Fibroblast of the aortic adventitia (primary cell): ENCODE results near the gene SAMD10. TPM values are rescaled to one million over a fixed set of nuclear protein-coding genes. Genes with fewer than 3 reads are reported as not detected.

Source experiments
- DNase-seq: peaks from one replicate; pipeline ENCODE4 v3.0.0-alpha.2; 2010; ENCODE audit warnings: low read depth
- H3K4me3 ChIP-seq: 2 replicates; pipeline ENCODE4 v1.5.1; 2011; ENCODE audit warnings: low read depth, mild to moderate bottlenecking, control low read depth, low read length, moderate library complexity
- total RNA-seq: library from RNA; depleted of rRNA; stranded (reverse); fragments of >200 nt; gene quantifications from 2 replicates; pipeline ENCODE4 v1.2.3, GENCODE V29; 2012; ENCODE audit warnings: low replicate concordance
- TF ChIP-seq, protein P1 (sequence below): IDR thresholded peaks from 2 replicates; pipeline ENCODE4 v1.5.1; 2011; ENCODE audit warnings: mild to moderate bottlenecking, low read length, control low read depth, inconsistent platforms; ENCODE audit not compliant: insufficient read depth

Gene SAMD10
- total RNA-seq, 1 donor: 2.3 TPM

DNA sequence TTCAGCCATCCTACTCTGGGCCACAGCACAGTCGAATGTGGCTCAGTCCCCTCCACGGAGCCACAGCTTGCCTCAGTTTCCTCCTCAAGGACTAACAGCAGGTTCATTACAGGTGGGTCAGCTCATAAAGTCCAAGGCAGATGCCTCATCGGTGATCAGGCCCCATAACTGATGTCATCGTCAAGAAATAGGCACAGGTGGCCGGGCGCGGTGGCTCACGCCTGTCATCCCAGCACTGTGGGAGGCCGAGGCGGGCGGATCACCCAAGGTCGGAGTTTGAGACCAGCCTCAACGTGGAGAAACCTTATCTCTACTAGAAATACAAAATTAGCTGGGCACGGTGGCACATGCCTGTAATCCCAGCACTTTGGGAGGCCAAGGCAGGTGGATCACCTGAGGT, 26.7 kb downstream of the SAMD10 start:
- TF ChIP-seq, protein P1, sequence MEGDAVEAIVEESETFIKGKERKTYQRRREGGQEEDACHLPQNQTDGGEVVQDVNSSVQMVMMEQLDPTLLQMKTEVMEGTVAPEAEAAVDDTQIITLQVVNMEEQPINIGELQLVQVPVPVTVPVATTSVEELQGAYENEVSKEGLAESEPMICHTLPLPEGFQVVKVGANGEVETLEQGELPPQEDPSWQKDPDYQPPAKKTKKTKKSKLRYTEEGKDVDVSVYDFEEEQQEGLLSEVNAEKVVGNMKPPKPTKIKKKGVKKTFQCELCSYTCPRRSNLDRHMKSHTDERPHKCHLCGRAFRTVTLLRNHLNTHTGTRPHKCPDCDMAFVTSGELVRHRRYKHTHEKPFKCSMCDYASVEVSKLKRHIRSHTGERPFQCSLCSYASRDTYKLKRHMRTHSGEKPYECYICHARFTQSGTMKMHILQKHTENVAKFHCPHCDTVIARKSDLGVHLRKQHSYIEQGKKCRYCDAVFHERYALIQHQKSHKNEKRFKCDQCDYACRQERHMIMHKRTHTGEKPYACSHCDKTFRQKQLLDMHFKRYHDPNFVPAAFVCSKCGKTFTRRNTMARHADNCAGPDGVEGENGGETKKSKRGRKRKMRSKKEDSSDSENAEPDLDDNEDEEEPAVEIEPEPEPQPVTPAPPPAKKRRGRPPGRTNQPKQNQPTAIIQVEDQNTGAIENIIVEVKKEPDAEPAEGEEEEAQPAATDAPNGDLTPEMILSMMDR: no peak
- no peak for DNase-seq
- no peak overlapping the region for H3K4me3 ChIP-seq

- TF ChIP-seq, protein P1: no peak
- no peak overlapping the region for H3K4me3 ChIP-seq
- DNase-seq: no peak
Observed at GRCh38 chr20:63952210-63952535, 27.3 kb downstream of the SAMD10 start.

DNA sequence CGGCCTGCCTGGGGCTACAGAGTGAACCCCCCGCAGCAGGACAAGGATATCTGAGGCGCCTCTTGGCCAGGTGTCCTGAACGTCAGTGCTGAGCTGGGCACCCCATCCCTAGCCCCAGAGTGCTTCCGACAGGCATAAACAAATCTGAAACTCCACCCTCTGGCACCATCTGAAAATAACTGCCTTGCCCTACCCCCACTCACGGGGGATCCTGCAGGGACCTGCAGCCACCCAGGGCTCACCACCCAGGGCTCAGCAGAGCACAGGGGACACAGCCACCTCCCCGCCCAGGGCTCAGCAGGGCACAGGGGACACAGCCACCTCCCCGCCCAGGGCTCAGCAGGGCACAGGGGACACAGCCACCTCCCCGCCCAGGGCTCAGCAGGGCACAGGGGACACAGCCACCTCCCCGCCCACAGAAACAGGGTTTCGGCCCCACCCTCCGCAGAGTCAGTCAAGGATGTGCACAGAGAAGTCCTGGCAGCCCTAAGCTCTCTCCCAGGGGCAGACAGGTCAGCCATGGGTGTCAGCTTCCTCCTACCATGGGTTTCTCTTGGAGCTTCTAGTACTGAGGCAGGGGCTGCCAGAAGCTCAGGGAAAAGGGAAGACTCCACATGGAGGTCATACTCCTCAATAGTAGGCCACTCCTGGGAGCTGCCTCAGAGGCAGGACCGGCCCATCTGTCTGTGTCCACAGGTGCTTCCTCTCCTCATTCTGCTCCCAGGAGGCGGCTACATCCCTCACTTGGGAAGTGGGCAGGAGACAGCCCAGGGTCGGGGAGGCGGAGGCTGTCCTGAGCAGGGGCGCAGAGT, 27.8 kb downstream of the SAMD10 start:
- TF ChIP-seq, protein P1: no peak
- no peak for DNase-seq
- H3K4me3 ChIP-seq: no peak overlapping the region

DNA sequence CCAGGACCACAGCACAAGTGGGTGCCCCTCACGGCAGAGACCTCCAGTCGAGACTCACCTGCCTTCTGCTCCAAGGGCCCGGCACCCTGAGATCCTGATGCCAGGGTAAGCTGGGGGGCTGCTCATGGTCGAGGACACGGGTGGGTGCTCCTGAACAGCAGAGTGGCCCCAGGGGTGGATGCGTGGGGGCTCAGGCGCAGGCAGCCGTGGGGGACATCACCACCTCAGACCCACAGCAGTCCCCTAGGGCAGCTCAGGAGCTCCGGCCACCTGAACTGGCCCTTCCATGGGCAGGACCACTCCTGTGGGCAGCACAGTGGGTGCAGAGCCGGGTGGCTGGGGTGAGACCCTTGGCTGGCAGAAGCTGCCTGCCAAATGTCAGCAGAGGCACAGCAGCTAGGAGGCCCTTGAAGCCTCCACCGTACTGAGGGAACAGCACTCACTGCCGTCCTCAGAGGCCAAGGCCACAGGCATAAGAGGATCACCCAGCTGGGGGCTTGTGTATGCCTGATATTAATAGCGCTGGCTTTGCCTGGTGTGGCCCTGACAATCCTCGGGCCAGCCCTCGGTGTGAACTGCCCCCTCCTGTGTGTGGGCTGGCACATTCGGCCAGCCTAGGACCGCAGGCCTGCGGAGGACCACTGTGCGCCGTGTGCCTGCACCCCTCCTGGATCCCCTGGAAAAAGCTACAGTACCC, 28.6 kb downstream of the SAMD10 start:
- DNase-seq: no peak
- TF ChIP-seq, protein P1: no peak
- H3K4me3 ChIP-seq: no peak overlapping the region

- no peak for DNase-seq
- TF ChIP-seq, protein P1: no peak
- H3K4me3 ChIP-seq: no peak overlapping the region
Observed at GRCh38 chr20:63947638-63948456, 31.6 kb downstream of the SAMD10 start.

- DNase-seq: no peak
- TF ChIP-seq, protein P1: no peak
- H3K4me3 ChIP-seq: no peak overlapping the region
Observed at GRCh38 chr20:63946986-63947637, 32.3 kb downstream of the SAMD10 start.
